SK-N-SH treated with all-trans-retinoic acid at 6 μM for 48 hours (cell line): Measurements from ENCODE around the gene NFASC.

Source experiments
- ATAC-seq: fragments of 200-7000 bp; cut with Tn5 transposase; 3 replicates; pipeline ENCODE4 v1.9.1; 2020; ENCODE audit warnings: mild to moderate bottlenecking, moderate library complexity
- ARNTL ChIP-seq: fragments of 450-650 bp; formaldehyde crosslinking; IDR thresholded peaks from 2 replicates; pipeline ENCODE4 v1.5.0; 2020; ENCODE audit warnings: low read depth, mild to moderate bottlenecking, moderate library complexity, borderline replicate concordance
- BACH2 ChIP-seq: fragments of 250-450 bp; sonication (Bioruptor Pico); IDR thresholded peaks from 2 replicates; pipeline ENCODE4 v1.9.0; 2021; ENCODE audit warnings: mild to moderate bottlenecking, borderline replicate concordance
- CSDC2 ChIP-seq: fragments of 250-450 bp; sonication (Bioruptor Pico); IDR thresholded peaks from 2 replicates; pipeline ENCODE4 v1.5.0; 2020; ENCODE audit warnings: mild to moderate bottlenecking, moderate library complexity
- CSRNP3 ChIP-seq: fragments of 250-450 bp; sonication (Bioruptor Pico); IDR thresholded peaks from 2 replicates; pipeline ENCODE4 v1.5.1; 2021; ENCODE audit warnings: mild to moderate bottlenecking, moderate library complexity
- ESRRG ChIP-seq: fragments of 250-450 bp; sonication (Bioruptor Pico); IDR thresholded peaks from 2 replicates; pipeline ENCODE4 v1.6.1; 2021; ENCODE audit warnings: mild to moderate bottlenecking
- GLIS3 ChIP-seq: fragments of 250-450 bp; sonication (Bioruptor Pico); IDR thresholded peaks from 2 replicates; pipeline ENCODE4 v1.5.0; 2020; ENCODE audit warnings: mild to moderate bottlenecking, moderate library complexity
- ISL1 ChIP-seq: fragments of 250-450 bp; sonication (Bioruptor Pico); IDR thresholded peaks from 2 replicates; pipeline ENCODE4 v2.1.2; 2022; ENCODE audit warnings: mild to moderate bottlenecking, moderate library complexity
- OSR1 ChIP-seq: fragments of 250-450 bp; sonication (Bioruptor Pico); IDR thresholded peaks from 2 replicates; pipeline ENCODE4 v1.8.0; 2022; ENCODE audit warnings: moderate library complexity, mild to moderate bottlenecking, inconsistent platforms
- POU6F1 ChIP-seq: fragments of 250-450 bp; sonication (Bioruptor Pico); IDR thresholded peaks from 2 replicates; pipeline ENCODE4 v1.8.0; 2021; ENCODE audit warnings: low read depth, mild to moderate bottlenecking, moderate library complexity, borderline replicate concordance
- PPARA ChIP-seq: fragments of 250-450 bp; sonication (Bioruptor Pico); IDR thresholded peaks from 2 replicates; pipeline ENCODE4 v1.5.0; 2020; ENCODE audit warnings: mild to moderate bottlenecking, borderline replicate concordance
- RARB ChIP-seq: fragments of 250-450 bp; sonication (Bioruptor Pico); IDR thresholded peaks from 2 replicates; pipeline ENCODE4 v1.8.0; 2021; ENCODE audit warnings: mild to moderate bottlenecking, moderate library complexity
- SNAI2 ChIP-seq: fragments of 250-450 bp; sonication (Bioruptor Pico); IDR thresholded peaks from 2 replicates; pipeline ENCODE4 v1.5.0; 2020; ENCODE audit warnings: mild to moderate bottlenecking, moderate library complexity
- TCF4 ChIP-seq: fragments of 250-450 bp; sonication (Bioruptor Pico); IDR thresholded peaks from 2 replicates; pipeline ENCODE4 v1.8.0; 2021; ENCODE audit warnings: mild to moderate bottlenecking, moderate library complexity, borderline replicate concordance
- TOX ChIP-seq: fragments of 250-450 bp; sonication (Bioruptor Pico); IDR thresholded peaks from 2 replicates; pipeline ENCODE4 v1.8.0; 2021; ENCODE audit warnings: mild to moderate bottlenecking, moderate library complexity, borderline replicate concordance
- ZC3H10 ChIP-seq: fragments of 250-450 bp; sonication (Bioruptor Pico); IDR thresholded peaks from 2 replicates; pipeline ENCODE4 v1.5.1; 2021; ENCODE audit warnings: mild to moderate bottlenecking, moderate library complexity
- ZFP3 ChIP-seq: fragments of 250-450 bp; sonication (Bioruptor Pico); IDR thresholded peaks from 2 replicates; pipeline ENCODE4 v1.5.0; 2020; ENCODE audit warnings: mild to moderate bottlenecking, moderate library complexity
- ZFP30 ChIP-seq: fragments of 450-650 bp; formaldehyde crosslinking; IDR thresholded peaks from 2 replicates; pipeline ENCODE4 v1.5.0; 2022; ENCODE audit warnings: mild to moderate bottlenecking, moderate library complexity
- ZNF565 ChIP-seq: fragments of 450-650 bp; formaldehyde crosslinking; conservative IDR thresholded peaks from 2 replicates; pipeline ENCODE4 v1.5.0; 2020; ENCODE audit warnings: low read depth, mild to moderate bottlenecking, moderate library complexity
- ZNF8 ChIP-seq: fragments of 450-650 bp; formaldehyde crosslinking; IDR thresholded peaks from 2 replicates; pipeline ENCODE4 v1.5.0; 2020; ENCODE audit warnings: mild to moderate bottlenecking, moderate library complexity
- TF ChIP-seq, protein P1 (sequence below): fragments of 250-450 bp; sonication (Bioruptor Pico); IDR thresholded peaks from 2 replicates; pipeline ENCODE4 v1.8.0; 2020; ENCODE audit warnings: mild to moderate bottlenecking, moderate library complexity, borderline replicate concordance
- TF ChIP-seq, protein P2 (sequence below): fragments of 250-450 bp; sonication (Bioruptor Pico); IDR thresholded peaks from 2 replicates; pipeline ENCODE4 v1.5.0; 2020; ENCODE audit warnings: mild to moderate bottlenecking, moderate library complexity
- TF ChIP-seq, protein P3 (sequence below): fragments of 250-450 bp; sonication (Bioruptor Pico); IDR thresholded peaks from 2 replicates; pipeline ENCODE4 v1.5.1; 2020; ENCODE audit warnings: low read depth, mild to moderate bottlenecking, moderate library complexity

NFASC gene

DNA sequence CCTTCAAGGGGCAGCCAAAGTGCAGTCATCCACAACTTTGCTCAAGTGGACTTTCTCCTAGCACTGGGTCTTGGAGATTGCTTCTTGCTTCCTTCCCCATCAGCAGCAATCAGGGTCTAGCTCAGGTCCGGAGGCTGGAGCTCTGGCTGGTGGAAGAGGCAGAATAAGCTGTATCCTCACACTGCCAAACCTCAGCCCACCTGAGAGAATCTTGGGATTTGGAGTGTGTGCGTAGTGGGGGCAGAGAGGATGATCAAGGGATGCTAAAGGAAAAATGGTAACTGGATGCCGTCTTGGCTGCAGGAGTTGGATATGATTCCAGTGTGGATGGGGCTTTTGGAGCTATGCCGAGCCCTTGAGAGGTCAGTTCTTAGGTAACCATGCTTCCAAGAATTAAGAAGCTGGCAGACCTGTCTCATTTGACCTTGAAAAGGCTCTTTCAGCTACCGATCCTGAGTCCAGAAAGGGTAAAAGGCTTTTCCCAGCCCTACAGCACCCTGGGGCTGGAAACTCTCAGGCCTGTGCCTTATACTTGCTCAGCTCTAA is 4.5 kb upstream of the NFASC start:
- ATAC-seq = no peak
- TF ChIP-seq ZFP30 (CRISPR knock-in tag) (no peak), ESRRG (CRISPR knock-in tag) (no peak), ARNTL (CRISPR knock-in tag) (no peak), CSDC2 (CRISPR knock-in tag) (no peak), ZNF8 (CRISPR knock-in tag) (no peak), RARB (CRISPR knock-in tag) (no peak), CSRNP3 (CRISPR knock-in tag) (no peak), ISL1 (no peak), TCF4 (CRISPR knock-in tag) (no peak), OSR1 (no peak), ZFP3 (no peak), GLIS3 (CRISPR knock-in tag) (no peak), POU6F1 (CRISPR knock-in tag) (no peak), PPARA (CRISPR knock-in tag) (no peak), ZNF565 (CRISPR knock-in tag) (no peak), TOX (CRISPR knock-in tag) (no peak)
- TF ChIP-seq, protein P1, sequence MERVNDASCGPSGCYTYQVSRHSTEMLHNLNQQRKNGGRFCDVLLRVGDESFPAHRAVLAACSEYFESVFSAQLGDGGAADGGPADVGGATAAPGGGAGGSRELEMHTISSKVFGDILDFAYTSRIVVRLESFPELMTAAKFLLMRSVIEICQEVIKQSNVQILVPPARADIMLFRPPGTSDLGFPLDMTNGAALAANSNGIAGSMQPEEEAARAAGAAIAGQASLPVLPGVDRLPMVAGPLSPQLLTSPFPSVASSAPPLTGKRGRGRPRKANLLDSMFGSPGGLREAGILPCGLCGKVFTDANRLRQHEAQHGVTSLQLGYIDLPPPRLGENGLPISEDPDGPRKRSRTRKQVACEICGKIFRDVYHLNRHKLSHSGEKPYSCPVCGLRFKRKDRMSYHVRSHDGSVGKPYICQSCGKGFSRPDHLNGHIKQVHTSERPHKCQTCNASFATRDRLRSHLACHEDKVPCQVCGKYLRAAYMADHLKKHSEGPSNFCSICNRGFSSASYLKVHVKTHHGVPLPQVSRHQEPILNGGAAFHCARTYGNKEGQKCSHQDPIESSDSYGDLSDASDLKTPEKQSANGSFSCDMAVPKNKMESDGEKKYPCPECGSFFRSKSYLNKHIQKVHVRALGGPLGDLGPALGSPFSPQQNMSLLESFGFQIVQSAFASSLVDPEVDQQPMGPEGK (CRISPR knock-in tag) = no peak

- ATAC-seq = no peak
- TF ChIP-seq, protein P1 (CRISPR knock-in tag) = no peak
- no peak for TF ChIP-seq ZNF8 (CRISPR knock-in tag)
- TF ChIP-seq ISL1 = no peak
- TF ChIP-seq ESRRG (CRISPR knock-in tag) = no peak
- TF ChIP-seq CSRNP3 (CRISPR knock-in tag) = no peak
- no peak for TF ChIP-seq POU6F1 (CRISPR knock-in tag)
- TF ChIP-seq, protein P2, sequence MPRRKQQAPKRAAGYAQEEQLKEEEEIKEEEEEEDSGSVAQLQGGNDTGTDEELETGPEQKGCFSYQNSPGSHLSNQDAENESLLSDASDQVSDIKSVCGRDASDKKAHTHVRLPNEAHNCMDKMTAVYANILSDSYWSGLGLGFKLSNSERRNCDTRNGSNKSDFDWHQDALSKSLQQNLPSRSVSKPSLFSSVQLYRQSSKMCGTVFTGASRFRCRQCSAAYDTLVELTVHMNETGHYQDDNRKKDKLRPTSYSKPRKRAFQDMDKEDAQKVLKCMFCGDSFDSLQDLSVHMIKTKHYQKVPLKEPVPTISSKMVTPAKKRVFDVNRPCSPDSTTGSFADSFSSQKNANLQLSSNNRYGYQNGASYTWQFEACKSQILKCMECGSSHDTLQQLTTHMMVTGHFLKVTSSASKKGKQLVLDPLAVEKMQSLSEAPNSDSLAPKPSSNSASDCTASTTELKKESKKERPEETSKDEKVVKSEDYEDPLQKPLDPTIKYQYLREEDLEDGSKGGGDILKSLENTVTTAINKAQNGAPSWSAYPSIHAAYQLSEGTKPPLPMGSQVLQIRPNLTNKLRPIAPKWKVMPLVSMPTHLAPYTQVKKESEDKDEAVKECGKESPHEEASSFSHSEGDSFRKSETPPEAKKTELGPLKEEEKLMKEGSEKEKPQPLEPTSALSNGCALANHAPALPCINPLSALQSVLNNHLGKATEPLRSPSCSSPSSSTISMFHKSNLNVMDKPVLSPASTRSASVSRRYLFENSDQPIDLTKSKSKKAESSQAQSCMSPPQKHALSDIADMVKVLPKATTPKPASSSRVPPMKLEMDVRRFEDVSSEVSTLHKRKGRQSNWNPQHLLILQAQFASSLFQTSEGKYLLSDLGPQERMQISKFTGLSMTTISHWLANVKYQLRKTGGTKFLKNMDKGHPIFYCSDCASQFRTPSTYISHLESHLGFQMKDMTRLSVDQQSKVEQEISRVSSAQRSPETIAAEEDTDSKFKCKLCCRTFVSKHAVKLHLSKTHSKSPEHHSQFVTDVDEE (CRISPR knock-in tag) = no peak
- TF ChIP-seq SNAI2 (CRISPR knock-in tag) = no peak
- no peak for TF ChIP-seq ZNF565 (CRISPR knock-in tag)
- TF ChIP-seq ARNTL (CRISPR knock-in tag) = no peak
- TF ChIP-seq CSDC2 (CRISPR knock-in tag) = no peak
- no peak for TF ChIP-seq ZFP30 (CRISPR knock-in tag)
- TF ChIP-seq, protein P3, sequence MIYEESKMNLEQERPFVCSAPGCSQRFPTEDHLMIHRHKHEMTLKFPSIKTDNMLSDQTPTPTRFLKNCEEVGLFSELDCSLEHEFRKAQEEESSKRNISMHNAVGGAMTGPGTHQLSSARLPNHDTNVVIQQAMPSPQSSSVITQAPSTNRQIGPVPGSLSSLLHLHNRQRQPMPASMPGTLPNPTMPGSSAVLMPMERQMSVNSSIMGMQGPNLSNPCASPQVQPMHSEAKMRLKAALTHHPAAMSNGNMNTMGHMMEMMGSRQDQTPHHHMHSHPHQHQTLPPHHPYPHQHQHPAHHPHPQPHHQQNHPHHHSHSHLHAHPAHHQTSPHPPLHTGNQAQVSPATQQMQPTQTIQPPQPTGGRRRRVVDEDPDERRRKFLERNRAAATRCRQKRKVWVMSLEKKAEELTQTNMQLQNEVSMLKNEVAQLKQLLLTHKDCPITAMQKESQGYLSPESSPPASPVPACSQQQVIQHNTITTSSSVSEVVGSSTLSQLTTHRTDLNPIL (CRISPR knock-in tag) = no peak
- no peak for TF ChIP-seq TCF4 (CRISPR knock-in tag)
- no peak for TF ChIP-seq RARB (CRISPR knock-in tag)
- no peak for TF ChIP-seq TOX (CRISPR knock-in tag)
- TF ChIP-seq ZFP3 = no peak
- no peak for TF ChIP-seq GLIS3 (CRISPR knock-in tag)
- TF ChIP-seq ZC3H10 (CRISPR knock-in tag) = no peak
- no peak for TF ChIP-seq BACH2 (CRISPR knock-in tag)
Measured at GRCh38 chr1:204867203-204867602, 3.5 kb upstream of the NFASC start.
